ENCODE measurements around the gene KCNK16.
A peak's percentile ranks its signal among the peaks of the same experiment; 100 is the strongest.

KCNK16 gene

GRCh38 chr6:39295611-39296011, 26.9 kb downstream of the KCNK16 start:
- DNase-seq, result no peak
- no peak overlapping the region for H3K27ac ChIP-seq (ENCODE audit: low read length, poor library complexity, severe bottlenecking)
- no peak overlapping the region for H4K8ac ChIP-seq (ENCODE audit: low read length)
- no peak overlapping the region for H3K14ac ChIP-seq (ENCODE audit: low read length in 2 of 2)
- no peaks in the 10 kb centered on the region for H3K9me3 ChIP-seq (ENCODE audit: control insufficient read depth, low read length)
- H3K36me3 ChIP-seq (ENCODE audit: control insufficient read depth in 1 of 2, insufficient read depth in 2 of 2, low read depth in 1 of 2, low read length in 2 of 2), result no peaks in the 10 kb centered on the region
- H3K23ac ChIP-seq (ENCODE audit: low read length in 2 of 2), result peak overlapping the region in 1 of 2 experiments; percentile 38
- no peak overlapping the region for H2BK120ac ChIP-seq (ENCODE audit: low read depth, low read length)
- H2BK15ac ChIP-seq (ENCODE audit: low read depth, poor library complexity, severe bottlenecking), result no peak overlapping the region
- no peak overlapping the region for H3K4me2 ChIP-seq (ENCODE audit: low read length, poor library complexity, severe bottlenecking)
- no peak overlapping the region for H3K4ac ChIP-seq (ENCODE audit: low read depth in 1 of 2, low read length in 2 of 2)
- H3K4me1 ChIP-seq (ENCODE audit: control insufficient read depth, insufficient read depth, low read depth, low read length), result no peaks in the 10 kb centered on the region
- H3K9ac ChIP-seq (ENCODE audit: low read length), result peak overlapping the region; percentile 66
- H2AFZ ChIP-seq (ENCODE audit: low read depth, low read length), result no peak overlapping the region
- peak overlapping the region in 1 of 2 experiments; percentile 44 for H3K4me3 ChIP-seq (ENCODE audit: insufficient read depth in 1 of 2, low read depth in 1 of 2, low read length in 2 of 2)
- no peak overlapping the region for H2BK5ac ChIP-seq (ENCODE audit: low read depth, low read length, poor library complexity, severe bottlenecking)
- no peak overlapping the region for H4K91ac ChIP-seq (ENCODE audit: low read length)
- no peak overlapping the region for H3K18ac ChIP-seq (ENCODE audit: low read depth in 1 of 2, low read length in 2 of 2)
- H3K27me3 ChIP-seq (ENCODE audit: control insufficient read depth in 1 of 2, insufficient read depth in 1 of 2, low read length in 2 of 2), result peaks cover 0 to 14% of the 10 kb centered on the region in 2 experiments
- no peak overlapping the region for H2BK12ac ChIP-seq (ENCODE audit: low read length in 2 of 2)
- H2AK5ac ChIP-seq (ENCODE audit: low read length, severe bottlenecking), result no peak overlapping the region
- no peaks in the 10 kb centered on the region for H3K79me1 ChIP-seq (replicated peaks; ENCODE audit: low read length, poor library complexity, severe bottlenecking)
- WGBS, result 84% methylated on average over 5 of the region's 5 CpGs

- Histone ChIP-seq H3K9ac (ENCODE audit: low read length) (peak overlapping the region; percentile 5), H2BK15ac (ENCODE audit: low read depth, poor library complexity, severe bottlenecking) (no peak overlapping the region), H3K9me3 (ENCODE audit: control insufficient read depth, low read length) (no peaks in the 10 kb centered on the region), H3K4me2 (ENCODE audit: low read length, poor library complexity, severe bottlenecking) (no peak overlapping the region), H3K18ac (ENCODE audit: low read depth in 1 of 2, low read length in 2 of 2) (no peak overlapping the region), H3K4me1 (ENCODE audit: control insufficient read depth, insufficient read depth, low read depth, low read length) (no peaks in the 10 kb centered on the region), H3K79me1 (replicated peaks; ENCODE audit: low read length, poor library complexity, severe bottlenecking) (no peaks in the 10 kb centered on the region), H2BK120ac (ENCODE audit: low read depth, low read length) (no peak overlapping the region), H2BK12ac (ENCODE audit: low read length in 2 of 2) (no peak overlapping the region), H4K91ac (ENCODE audit: low read length) (no peak overlapping the region), H2AK5ac (ENCODE audit: low read length, severe bottlenecking) (no peak overlapping the region), H2BK5ac (ENCODE audit: low read depth, low read length, poor library complexity, severe bottlenecking) (no peak overlapping the region), H4K8ac (ENCODE audit: low read length) (no peak overlapping the region), H3K27ac (ENCODE audit: low read length, poor library complexity, severe bottlenecking) (no peak overlapping the region), H3K23ac (ENCODE audit: low read length in 2 of 2) (no peak overlapping the region), H3K27me3 (ENCODE audit: control insufficient read depth in 1 of 2, insufficient read depth in 1 of 2, low read length in 2 of 2) (peaks cover 0 to 14% of the 10 kb centered on the region in 2 experiments), H3K14ac (ENCODE audit: low read length in 2 of 2) (no peak overlapping the region), H3K4ac (ENCODE audit: low read depth in 1 of 2, low read length in 2 of 2) (no peak overlapping the region), H3K4me3 (ENCODE audit: insufficient read depth in 1 of 2, low read depth in 1 of 2, low read length in 2 of 2) (no peak overlapping the region), H3K36me3 (ENCODE audit: control insufficient read depth in 1 of 2, insufficient read depth in 2 of 2, low read depth in 1 of 2, low read length in 2 of 2) (no peaks in the 10 kb centered on the region), H2AFZ (ENCODE audit: low read depth, low read length) (no peak overlapping the region)
- DNase-seq, result no peak
- 80% methylated on average over 1 of the region's 1 CpG for WGBS
These were observed 27.6 kb downstream of the KCNK16 start for GRCh38 chr6:39294899-39295298.

- H2BK5ac ChIP-seq (ENCODE audit: low read depth, low read length, poor library complexity, severe bottlenecking), result no peak overlapping the region
- H2AFZ ChIP-seq (ENCODE audit: low read depth, low read length), result no peak overlapping the region
- no peaks in the 10 kb centered on the region for H3K36me3 ChIP-seq (ENCODE audit: control insufficient read depth in 1 of 2, insufficient read depth in 2 of 2, low read depth in 1 of 2, low read length in 2 of 2)
- 71% methylated on average over 5 of the region's 5 CpGs for WGBS
- no peak overlapping the region for H2BK15ac ChIP-seq (ENCODE audit: low read depth, poor library complexity, severe bottlenecking)
- no peak for DNase-seq
- no peak overlapping the region for H2BK120ac ChIP-seq (ENCODE audit: low read depth, low read length)
- H3K27ac ChIP-seq (ENCODE audit: low read length, poor library complexity, severe bottlenecking), result no peak overlapping the region
- no peak overlapping the region for H3K18ac ChIP-seq (ENCODE audit: low read depth in 1 of 2, low read length in 2 of 2)
- H4K91ac ChIP-seq (ENCODE audit: low read length), result no peak overlapping the region
- peaks cover 6% of the 10 kb centered on the region for H3K9me3 ChIP-seq (ENCODE audit: control insufficient read depth, low read length)
- no peak overlapping the region for H3K4me2 ChIP-seq (ENCODE audit: low read length, poor library complexity, severe bottlenecking)
- H2BK12ac ChIP-seq (ENCODE audit: low read length in 2 of 2), result no peak overlapping the region
- no peak overlapping the region for H3K23ac ChIP-seq (ENCODE audit: low read length in 2 of 2)
- H3K79me1 ChIP-seq (replicated peaks; ENCODE audit: low read length, poor library complexity, severe bottlenecking), result no peaks in the 10 kb centered on the region
- H3K14ac ChIP-seq (ENCODE audit: low read length in 2 of 2), result peak overlapping the region in 1 of 2 experiments; percentile 59
- no peaks in the 10 kb centered on the region for H3K4me1 ChIP-seq (ENCODE audit: control insufficient read depth, insufficient read depth, low read depth, low read length)
- no peak overlapping the region for H3K4me3 ChIP-seq (ENCODE audit: insufficient read depth in 1 of 2, low read depth in 1 of 2, low read length in 2 of 2)
- no peak overlapping the region for H2AK5ac ChIP-seq (ENCODE audit: low read length, severe bottlenecking)
- peak overlapping the region; percentile 5 for H3K9ac ChIP-seq (ENCODE audit: low read length)
- H3K4ac ChIP-seq (ENCODE audit: low read depth in 1 of 2, low read length in 2 of 2), result no peak overlapping the region
- H3K27me3 ChIP-seq (ENCODE audit: control insufficient read depth in 1 of 2, insufficient read depth in 1 of 2, low read length in 2 of 2), result peaks cover 0 to 17% of the 10 kb centered on the region in 2 experiments
- no peak overlapping the region for H4K8ac ChIP-seq (ENCODE audit: low read length)
These were observed 28.4 kb downstream of the KCNK16 start for GRCh38 chr6:39294133-39294532.

GRCh38 chr6:39292637-39293036, 29.9 kb downstream of the KCNK16 start:
- Histone ChIP-seq H3K4ac (ENCODE audit: low read depth in 1 of 2, low read length in 2 of 2) (no peak overlapping the region), H2BK120ac (ENCODE audit: low read depth, low read length) (no peak overlapping the region), H3K27me3 (ENCODE audit: control insufficient read depth in 1 of 2, insufficient read depth in 1 of 2, low read length in 2 of 2) (peaks cover 0 to 24% of the 10 kb centered on the region in 2 experiments), H3K4me3 (ENCODE audit: insufficient read depth in 1 of 2, low read depth in 1 of 2, low read length in 2 of 2) (no peak overlapping the region), H3K4me1 (ENCODE audit: control insufficient read depth, insufficient read depth, low read depth, low read length) (no peaks in the 10 kb centered on the region), H3K18ac (ENCODE audit: low read depth in 1 of 2, low read length in 2 of 2) (no peak overlapping the region), H2AFZ (ENCODE audit: low read depth, low read length) (no peak overlapping the region), H2BK5ac (ENCODE audit: low read depth, low read length, poor library complexity, severe bottlenecking) (no peak overlapping the region), H3K27ac (ENCODE audit: low read length, poor library complexity, severe bottlenecking) (no peak overlapping the region), H3K36me3 (ENCODE audit: control insufficient read depth in 1 of 2, insufficient read depth in 2 of 2, low read depth in 1 of 2, low read length in 2 of 2) (no peaks in the 10 kb centered on the region), H3K9ac (ENCODE audit: low read length) (no peak overlapping the region), H3K14ac (ENCODE audit: low read length in 2 of 2) (peak overlapping the region in 1 of 2 experiments; percentile 11), H3K4me2 (ENCODE audit: low read length, poor library complexity, severe bottlenecking) (no peak overlapping the region), H4K8ac (ENCODE audit: low read length) (no peak overlapping the region), H2AK5ac (ENCODE audit: low read length, severe bottlenecking) (no peak overlapping the region), H3K23ac (ENCODE audit: low read length in 2 of 2) (no peak overlapping the region), H3K79me1 (replicated peaks; ENCODE audit: low read length, poor library complexity, severe bottlenecking) (no peaks in the 10 kb centered on the region), H4K91ac (ENCODE audit: low read length) (no peak overlapping the region), H2BK15ac (ENCODE audit: low read depth, poor library complexity, severe bottlenecking) (no peak overlapping the region), H3K9me3 (ENCODE audit: control insufficient read depth, low read length) (peaks cover 6% of the 10 kb centered on the region), H2BK12ac (ENCODE audit: low read length in 2 of 2) (no peak overlapping the region)
- no peak for DNase-seq
- WGBS, result 81% methylated on average over 6 of the region's 6 CpGs
